Hepatocyte (in vitro differentiated cells): ENCODE results near the gene PHYKPL. TPM values are rescaled to one million over a fixed set of nuclear protein-coding genes. Genes with fewer than 3 reads are reported as not detected.

Source experiments
- DNase-seq: peaks from one replicate; pipeline ENCODE4 v3.0.0-alpha.2; 2016; ENCODE audit warnings: low spot score
- H2AFZ ChIP-seq: fragments of 200-600 bp; sonication (generic); 2 replicates; pipeline ENCODE4 v1.6.0; 2016; ENCODE audit warnings: antibody characterized with exemption, mild to moderate bottlenecking
- H3K27ac ChIP-seq: fragments of 200-600 bp; sonication (generic); 2 replicates; pipeline ENCODE4 v1.5.1; 2016; ENCODE audit warnings: mild to moderate bottlenecking
- H3K27me3 ChIP-seq: fragments of 200-600 bp; sonication (generic); 2 replicates; pipeline ENCODE4 v1.6.1; 2016
- H3K36me3 ChIP-seq: fragments of 200-600 bp; sonication (generic); replicated peaks from 2 replicates; pipeline ENCODE4 v1.5.1; 2016; ENCODE audit warnings: low read depth; ENCODE audit not compliant: insufficient read depth
- H3K4me1 ChIP-seq: fragments of 200-600 bp; sonication (generic); 2 replicates; pipeline ENCODE4 v1.5.1; 2016; ENCODE audit warnings: mild to moderate bottlenecking, moderate library complexity; ENCODE audit not compliant: insufficient read depth
- H3K4me2 ChIP-seq: fragments of 200-600 bp; sonication (generic); 2 replicates; pipeline ENCODE4 v1.6.0; 2016
- H3K4me3 ChIP-seq: fragments of 200-600 bp; sonication (generic); 2 replicates; pipeline ENCODE4 v1.5.1; 2016; ENCODE audit warnings: mild to moderate bottlenecking
- H3K79me2 ChIP-seq: fragments of 200-600 bp; sonication (generic); 2 replicates; pipeline ENCODE4 v1.6.0; 2017; ENCODE audit warnings: mild to moderate bottlenecking
- H3K9me2 ChIP-seq: fragments of 200-600 bp; sonication (generic); replicated peaks from 2 replicates; pipeline ENCODE4 v1.6.0; 2017; ENCODE audit warnings: mild to moderate bottlenecking; ENCODE audit not compliant: insufficient read depth
- H3K9me3 ChIP-seq: fragments of 200-600 bp; sonication (generic); 2 replicates; pipeline ENCODE4 v1.5.1; 2016; ENCODE audit warnings: low read depth, mild to moderate bottlenecking
- H4K20me1 ChIP-seq: fragments of 200-600 bp; sonication (generic); 2 replicates; pipeline ENCODE4 v1.6.0; 2016; ENCODE audit warnings: mild to moderate bottlenecking; ENCODE audit not compliant: insufficient read depth, poor library complexity, severe bottlenecking
- CTCF ChIP-seq: fragments of 200-600 bp; sonication (generic); IDR thresholded peaks from 2 replicates; pipeline ENCODE4 v1.5.1; 2016; ENCODE audit warnings: antibody characterized with exemption, mild to moderate bottlenecking; ENCODE audit not compliant: poor library complexity
- EZH2 ChIP-seq: fragments of 200-600 bp; sonication (generic); IDR thresholded peaks from 2 replicates; pipeline ENCODE4 v1.6.1; 2016; ENCODE audit warnings: antibody characterized with exemption, mild to moderate bottlenecking, borderline replicate concordance
- EZH2phosphoT487 ChIP-seq: fragments of 200-600 bp; sonication (generic); IDR thresholded peaks from one replicate; pipeline ENCODE4 v1.6.1; 2018; ENCODE audit warnings: antibody characterized with exemption, mild to moderate bottlenecking, low read depth, moderate library complexity; ENCODE audit not compliant: unreplicated experiment, severe bottlenecking
- WGBS: methylation state at CpG from one replicate; pipeline ENCODE4 v1.1.6; 2016; ENCODE audit warnings: low lambda C conversion rate; ENCODE audit errors: missing lambda C conversion rate; 5-methylcytosine and 5-hydroxymethylcytosine counted together
- polyA plus RNA-seq: library from polyadenylated mRNA; unstranded; fragments of >200 nt; fragmentation: Nextera tagmentation; extraction: Ambion mirVana; gene quantifications from 2 replicates; pipeline ENCODE4 v1.2.1, GENCODE V29; 2016
- total RNA-seq: library from RNA; depleted of rRNA; stranded (reverse); fragments of >200 nt; gene quantifications from 2 replicates; pipeline ENCODE4 v1.2.3, GENCODE V29; 2014

The PHYKPL gene
- total and polyA plus RNA-seq, 2 experiments from 2014 or later, result 40.3 to 60.0 TPM

- peaks cover 26% of the 10 kb centered on the region for H3K4me1 ChIP-seq
- H3K27ac ChIP-seq, result peak overlapping the region; percentile 40
- H3K4me3 ChIP-seq, result no peak overlapping the region
- H2AFZ ChIP-seq, result no peak overlapping the region
- TF ChIP-seq EZH2 (no peak), CTCF (no peak), EZH2phosphoT487 (no peak)
- 92% methylated on average over 5 of the region's 5 CpGs for WGBS
- peaks cover 42% of the 10 kb centered on the region for H3K79me2 ChIP-seq
- no peaks in the 10 kb centered on the region for H3K36me3 ChIP-seq
- H3K9me2 ChIP-seq, result no peaks in the 10 kb centered on the region
- no peak for DNase-seq
- no peaks in the 10 kb centered on the region for H3K9me3 ChIP-seq
- H3K4me2 ChIP-seq, result peak overlapping the region; percentile 93
- no peaks in the 10 kb centered on the region for H3K27me3 ChIP-seq
- H4K20me1 ChIP-seq, result peaks cover 51% of the 10 kb centered on the region
Observed at GRCh38 chr5:178207183-178207916, 25.3 kb downstream of the PHYKPL start.

GRCh38 chr5:178206166-178207101 is 26.2 kb downstream of the PHYKPL start:
- Histone ChIP-seq H3K9me2 (no peaks in the 10 kb centered on the region), H3K79me2 (peaks cover 42% of the 10 kb centered on the region), H3K27me3 (no peaks in the 10 kb centered on the region), H3K4me3 (peak overlapping the region; percentile 90), H3K27ac (peak overlapping the region; percentile 94), H2AFZ (no peak overlapping the region), H3K4me2 (peak overlapping the region; percentile 93), H3K4me1 (peaks cover 26% of the 10 kb centered on the region), H4K20me1 (peaks cover 51% of the 10 kb centered on the region), H3K36me3 (no peaks in the 10 kb centered on the region), H3K9me3 (no peaks in the 10 kb centered on the region)
- WGBS, result 48% methylated on average over 12 of the region's 12 CpGs
- TF ChIP-seq EZH2 (no peak), EZH2phosphoT487 (no peak), CTCF (no peak)
- no peak for DNase-seq

- peak overlapping the region; percentile 94 for H3K27ac ChIP-seq
- peaks cover 26% of the 10 kb centered on the region for H3K4me1 ChIP-seq
- H3K79me2 ChIP-seq, result peaks cover 42% of the 10 kb centered on the region
- no peaks in the 10 kb centered on the region for H3K9me2 ChIP-seq
- H3K4me3 ChIP-seq, result peak overlapping the region; percentile 90
- H3K4me2 ChIP-seq, result peak overlapping the region; percentile 93
- H4K20me1 ChIP-seq, result peaks cover 51% of the 10 kb centered on the region
- no peaks in the 10 kb centered on the region for H3K36me3 ChIP-seq
- no peak overlapping the region for H2AFZ ChIP-seq
- no peaks in the 10 kb centered on the region for H3K9me3 ChIP-seq
- TF ChIP-seq EZH2, result no peak
- TF ChIP-seq CTCF, result no peak
- TF ChIP-seq EZH2phosphoT487, result no peak
- WGBS, result 6% methylated on average over 5 of the region's 5 CpGs
- H3K27me3 ChIP-seq, result no peaks in the 10 kb centered on the region
- no peak for DNase-seq
Observed at GRCh38 chr5:178205749-178206047, 26.9 kb downstream of the PHYKPL start.
